GM12878 (cell line): ENCODE data around the gene FAM221B. TPM values are rescaled to one million over a fixed set of nuclear protein-coding genes. Genes with fewer than 3 reads are reported as not detected.
A peak's percentile ranks its signal among the peaks of the same experiment; 100 is the strongest.

Experiments used
- ATAC-seq: fragments of 200-7000 bp; cut with Tn5 transposase; 3 replicates; pipeline ENCODE4 v1.9.1; 2020; ENCODE audit warnings: mild to moderate bottlenecking, moderate library complexity
- BruUV-seq: library from RNA; stranded (reverse); fragments of 400-500 nt; replicated peaks from 2 replicates; lab custom pipeline; 2021; lab: Mats Ljungman, UMichigan
- CTCF ChIA-PET: fragments of 300-600 bp; sonication (Branson Sonifier 250); formaldehyde crosslinking; extraction: SDS; loops from one replicate; lab custom pipeline; 2021; ENCODE audit warnings: inconsistent platforms; lab: Yijun Ruan, JAX
- POLR2A ChIA-PET: fragments of 350-600 bp; formaldehyde crosslinking; extraction: SDS; loops from one replicate; lab custom pipeline; 2021; ENCODE audit warnings: inconsistent platforms; lab: Charles Lee
- RAD21 ChIA-PET: fragments of 300-600 bp; sonication (Branson Sonifier 250); formaldehyde crosslinking; loops from one replicate; lab custom pipeline; 2023; ENCODE audit warnings: antibody characterized with exemption; ENCODE audit not compliant: unreplicated experiment; lab: Charles Lee
- SMC1A ChIA-PET: fragments of 300-600 bp; sonication (Branson Sonifier 250); formaldehyde crosslinking; loops from one replicate; lab custom pipeline; 2023; ENCODE audit not compliant: unreplicated experiment, uncharacterized antibody; lab: Charles Lee
- DNase-seq: peaks from one replicate; pipeline ENCODE4 v3.0.0-alpha.2; 2011; ENCODE audit warnings: low read depth, low spot score
- FAIRE-seq: peaks from 3 replicates; lab custom pipeline; 2011; peaks lifted over from hg19 to GRCh38; lab: Jason Lieb, UNC
- H2AFZ ChIP-seq: 2 replicates; pipeline ENCODE4 v1.6.0; 2011; ENCODE audit warnings: low read depth, low read length, control low read depth; ENCODE audit not compliant: control insufficient read depth
- H3K27ac ChIP-seq: 2 replicates; pipeline ENCODE4 v1.5.1; 2011; ENCODE audit warnings: control low read depth; ENCODE audit not compliant: control insufficient read depth, insufficient read depth
- H3K27me3 ChIP-seq, 2 experiments: replicated peaks in 1 of 2; 2 replicates each; pipeline versions ENCODE4 v1.6.0 to v1.6.1; 2011; ENCODE audit warnings: low read length in 1 of 2; ENCODE audit not compliant: control insufficient read depth in 2 of 2, insufficient read depth in 2 of 2
- H3K36me3 ChIP-seq, 2 experiments: 2 replicates each; pipeline ENCODE4 v1.5.1; 2011; ENCODE audit warnings: low read length in 1 of 2; ENCODE audit not compliant: control insufficient read depth in 2 of 2, insufficient read depth in 2 of 2
- H3K4me1 ChIP-seq: 2 replicates; pipeline ENCODE4 v1.6.1; 2011; ENCODE audit warnings: mild to moderate bottlenecking, low read length, moderate library complexity, mixed read lengths; ENCODE audit not compliant: control insufficient read depth, insufficient read depth
- H3K4me2 ChIP-seq: 2 replicates; pipeline ENCODE4 v1.6.0; 2011; ENCODE audit warnings: control low read depth; ENCODE audit not compliant: control insufficient read depth, insufficient read depth
- H3K4me3 ChIP-seq: fragments of 200-600 bp; sonication (generic); 2 replicates; pipeline ENCODE4 v1.5.1; 2016
- H3K79me2 ChIP-seq: 2 replicates; pipeline ENCODE4 v1.6.0; 2011; ENCODE audit warnings: low read length; ENCODE audit not compliant: control insufficient read depth, insufficient read depth
- H3K9ac ChIP-seq: 2 replicates; pipeline ENCODE4 v1.8.0; 2011; ENCODE audit warnings: low read length, control low read depth, mixed read lengths; ENCODE audit not compliant: control insufficient read depth, insufficient read depth
- H3K9me3 ChIP-seq: replicated peaks from 3 replicates; pipeline ENCODE4 v1.5.1; 2011; ENCODE audit warnings: mild to moderate bottlenecking, low read length; ENCODE audit not compliant: control insufficient read depth, insufficient read depth
- H4K20me1 ChIP-seq: 2 replicates; pipeline ENCODE4 v1.6.0; 2011; ENCODE audit not compliant: control insufficient read depth, insufficient read depth
- NFYB ChIP-seq: IDR thresholded peaks from 2 replicates; pipeline ENCODE4 v1.6.1; 2011; ENCODE audit warnings: low read depth, mild to moderate bottlenecking, low read length, improper control_type of control experiment, moderate library complexity; ENCODE audit not compliant: insufficient read depth
- NR2C1 ChIP-seq: fragments of 450-650 bp; IDR thresholded peaks from 2 replicates; pipeline ENCODE4 v1.6.1; 2017; ENCODE audit warnings: antibody characterized with exemption, mild to moderate bottlenecking, moderate library complexity
- PAX5 ChIP-seq: IDR thresholded peaks from 2 replicates; pipeline ENCODE4 v1.6.1; 2011; ENCODE audit warnings: low read depth, low read length, borderline replicate concordance
- PKNOX1 ChIP-seq: fragments of 450-650 bp; IDR thresholded peaks from 2 replicates; pipeline ENCODE4 v1.6.1; 2016; ENCODE audit warnings: mild to moderate bottlenecking
- RAD21 ChIP-seq: IDR thresholded peaks from 2 replicates; pipeline ENCODE4 v1.6.1; 2011; ENCODE audit warnings: mild to moderate bottlenecking, low read depth, low read length, moderate library complexity; ENCODE audit not compliant: insufficient read depth
- RAD51 ChIP-seq: fragments of 450-650 bp; IDR thresholded peaks from 2 replicates; pipeline ENCODE4 v1.6.1; 2016; ENCODE audit warnings: moderate library complexity, mild to moderate bottlenecking, inconsistent platforms
- SRF ChIP-seq, 2 experiments: IDR thresholded peaks; 2 replicates each; pipeline ENCODE4 v1.6.1; 2011; ENCODE audit warnings: low read depth in 2 of 2, low read length in 2 of 2, mild to moderate bottlenecking in 1 of 2, moderate library complexity in 1 of 2
- ZNF622 ChIP-seq: fragments of 450-650 bp; IDR thresholded peaks from 2 replicates; pipeline ENCODE4 v1.6.1; 2017; ENCODE audit warnings: mild to moderate bottlenecking, inconsistent platforms
- WGBS: methylation state at CpG from one replicate; pipeline ENCODE4 v1.1.6; 2016; ENCODE audit warnings: low lambda C conversion rate; ENCODE audit not compliant: insufficient replicate concordance, insufficient coverage; ENCODE audit errors: missing lambda C conversion rate; 5-methylcytosine and 5-hydroxymethylcytosine counted together
- in situ Hi-C: fragments of 300-500 bp; cut with MboI; formaldehyde crosslinking; loops from 9 replicates; pipeline ENCODE4 v1.14.3; 2018; ENCODE audit warnings: mixed read lengths
- intact Hi-C: fragments of 100-400 bp; cut with micrococcal nuclease; formaldehyde crosslinking; loops from one replicate; pipeline ENCODE4 v1.14.2; 2022; ENCODE audit not compliant: unreplicated experiment
- polyA plus RNA-seq, 11 experiments: library from polyadenylated mRNA; depleted of rRNA in 4 of 11; unstranded in 6 of 11; stranded (reverse) in 5 of 11; fragments of >200 nt; fragmentation: Nextera tagmentation in 4 of 11; fragmentation: Illumina TruSeq in 1 of 11; extraction: Ambion mirVana in 4 of 11; extraction: Trizol in 1 of 11; gene quantifications; 1 replicate in 1 of 11; 2 replicates in 10 of 11; pipeline versions ENCODE4 v1.2.1 to v1.2.3, GENCODE V29; 2011 to 2016; ENCODE audit warnings: inconsistent platforms in 2 of 11, missing spikeins in 2 of 11, low read depth in 1 of 11
- total RNA-seq, 4 experiments: library from RNA; depleted of rRNA in 3 of 4; stranded (reverse); fragments of >200 nt in 3 of 4; fragmentation: Illumina TruSeq in 1 of 4; extraction: Trizol in 1 of 4; gene quantifications; 2 replicates each; pipeline versions ENCODE4 v1.2.1 to v1.2.3, GENCODE V29; 2013 to 2021

Gene FAM221B
- total and polyA plus RNA-seq, 10 of the 15 experiments (the other 5 are each of a cell fraction or from before 2014, with no cell fraction given): 0.02 to 0.12 (median 0.04) TPM; not detected in 5

GRCh38 chr9:35776018-35776417, 52.5 kb downstream of the FAM221B start:
- POLR2A ChIA-PET: interaction anchor here (0.6 to 1.1 kb wide), 3 partner anchors 21 to 122 kb away, joined by 3 to 4 read pairs (median 4); no protein-coding TSS in a partner anchor

More at GRCh38 chr9:35776018-35776417, 52.5 kb downstream of the FAM221B start:
- TF ChIP-seq SRF (IDR thresholded peaks at IDR 0.05; ENCODE audit: low read depth in 2 of 2, low read length in 2 of 2) (no peak), RAD51 (no peak), PAX5 (0 out of 2 replicates have a peak, but pooled peaks have one; percentile 19), PKNOX1 (no peak), NR2C1 (no peak), ZNF622 (no peak), NFYB (no peak), RAD21 (no peak)
- Histone ChIP-seq H3K4me3 (no peak overlapping the region), H3K4me1 (no peaks in the 10 kb centered on the region), H3K9ac (no peak overlapping the region), H3K4me2 (no peak overlapping the region), H4K20me1 (no peaks in the 10 kb centered on the region), H3K9me3 (no peaks in the 10 kb centered on the region), H3K27me3 (no peaks in the 10 kb centered on the region), H3K36me3 (no peaks in the 10 kb centered on the region; a peak in 1 of 4 replicates), H3K27ac (no peak overlapping the region), H3K79me2 (no peaks in the 10 kb centered on the region), H2AFZ (no peak overlapping the region)
- RAD21 ChIA-PET: interaction anchor here (0.5 to 1.2 kb wide), 2 partner anchors 57 to 129 kb away, joined by 3 to 5 read pairs; no protein-coding TSS in a partner anchor
- CTCF ChIA-PET: interaction anchor here (0.9 to 1.7 kb wide), 7 partner anchors 11 to 115 kb away, joined by 3 to 5 read pairs (median 4); no protein-coding TSS in a partner anchor
- intact Hi-C loops (no loop called here), in situ Hi-C loops (no loop called here)
- BruUV-seq: no TSS peak
- SMC1A ChIA-PET: interaction anchor here (1.0 to 1.4 kb wide), 4 partner anchors 12 to 80 kb away, joined by 3 to 7 read pairs (median 4); no protein-coding TSS in a partner anchor
- DNase-seq (no peak), ATAC-seq (peak; percentile 94), FAIRE-seq (no peak)
- 91% methylated on average over 4 of the region's 4 CpGs for WGBS
